Hypothalamus (tissue), 51 donors: ENCODE results near the gene ANKS1B.
A peak's percentile ranks its signal among the peaks of the same experiment; 100 is the strongest.

ENCODE experiments used
- DNase-seq, 51 donors: peaks; one replicate each; lab custom pipeline; 2025; lab: John Stamatoyannopoulos, UW

ANKS1B gene

GRCh38 chr12:99311373-99311772 is 673.4 kb downstream of the ANKS1B start:
- DNase-seq: no peak

DNA sequence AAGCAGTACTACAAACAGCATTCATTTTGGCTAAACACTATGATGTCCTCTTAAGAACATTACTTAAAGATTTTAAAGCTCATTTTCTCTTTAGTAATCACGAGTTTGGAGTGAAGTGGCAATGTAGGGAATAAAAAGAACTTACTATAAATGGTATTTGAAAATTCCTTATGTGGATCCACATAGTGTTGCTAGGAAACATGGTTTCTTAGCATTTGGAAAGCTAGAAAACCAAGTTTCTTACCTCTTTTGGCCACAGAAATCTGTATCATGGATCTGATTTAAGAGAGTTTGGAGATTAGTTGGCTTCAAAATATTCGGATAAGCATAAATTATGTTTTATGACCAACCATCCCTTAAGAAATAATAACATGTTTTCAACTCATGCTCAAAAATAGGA is 674.9 kb downstream of the ANKS1B start:
- DNase-seq: no peak

GRCh38 chr12:99302874-99303273 is 681.9 kb downstream of the ANKS1B start:
- DNase-seq: no peak

- DNase-seq: no peak
Measured at GRCh38 chr12:99287136-99287535, 697.6 kb downstream of the ANKS1B start.

DNA sequence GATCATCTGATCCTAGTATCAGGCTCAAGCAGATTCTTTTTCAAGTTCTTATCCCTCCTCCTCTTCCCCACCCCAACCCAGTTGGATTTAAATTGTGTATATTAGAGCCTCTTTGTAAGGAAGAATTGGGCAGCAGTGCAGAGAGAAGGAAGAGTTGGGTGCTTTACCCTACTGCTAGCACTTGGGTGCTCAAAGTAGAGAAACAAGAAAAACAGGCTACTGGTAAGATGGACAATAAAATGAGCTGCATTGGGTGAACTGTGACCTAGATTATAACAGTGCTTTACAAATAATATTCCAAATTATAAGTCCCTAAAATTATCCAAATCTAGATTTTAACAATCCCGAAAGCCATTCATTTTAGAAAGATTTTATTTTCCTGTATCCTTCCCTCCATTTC is 700.6 kb downstream of the ANKS1B start:
- DNase-seq: no peak

GRCh38 chr12:99282624-99283023 is 702.1 kb downstream of the ANKS1B start:
- no peak for DNase-seq

- DNase-seq: no peak
Measured at GRCh38 chr12:99282086-99282485, 702.6 kb downstream of the ANKS1B start.

GRCh38 chr12:99281277-99281676 is 703.5 kb downstream of the ANKS1B start:
- DNase-seq: no peak

- DNase-seq: no peak
Measured at GRCh38 chr12:99278899-99279298, 705.8 kb downstream of the ANKS1B start.

DNA sequence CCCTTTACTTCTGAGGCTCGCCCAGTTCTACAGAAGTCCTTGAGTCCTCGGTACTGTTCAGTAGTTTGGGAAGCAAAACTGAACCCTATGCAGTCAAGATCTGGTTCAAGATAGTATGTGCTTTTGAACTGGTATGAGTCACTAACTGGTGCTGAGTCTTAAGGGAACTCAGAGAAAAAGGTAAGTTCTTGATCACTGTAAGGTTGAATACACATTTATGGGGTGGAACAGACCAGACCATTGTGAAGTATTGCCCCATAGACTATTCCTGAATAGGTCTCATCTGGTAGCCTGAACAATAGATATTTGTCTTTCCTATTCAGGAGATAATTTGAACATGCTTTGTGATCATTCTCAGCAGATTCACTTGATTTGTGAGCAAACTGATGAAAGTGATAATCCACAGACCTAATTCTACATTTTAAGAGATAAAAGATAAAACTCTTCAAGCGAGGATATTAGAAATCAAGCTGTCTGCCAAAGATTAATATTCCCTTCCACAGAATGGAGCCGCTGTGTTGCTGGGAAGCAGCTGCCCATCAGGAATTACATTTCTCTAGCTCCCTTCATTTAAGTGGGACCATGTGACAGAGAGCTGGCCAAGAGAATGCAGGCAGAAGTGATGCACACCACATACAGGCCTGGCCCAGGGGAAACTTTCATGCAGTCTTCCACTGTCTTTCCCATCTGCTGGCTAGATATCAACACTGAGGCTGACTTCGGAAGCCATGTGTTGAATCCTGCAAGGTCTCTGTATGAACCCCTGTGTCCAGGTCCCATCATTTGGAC is 707.0 kb downstream of the ANKS1B start:
- no peak for DNase-seq

DNA sequence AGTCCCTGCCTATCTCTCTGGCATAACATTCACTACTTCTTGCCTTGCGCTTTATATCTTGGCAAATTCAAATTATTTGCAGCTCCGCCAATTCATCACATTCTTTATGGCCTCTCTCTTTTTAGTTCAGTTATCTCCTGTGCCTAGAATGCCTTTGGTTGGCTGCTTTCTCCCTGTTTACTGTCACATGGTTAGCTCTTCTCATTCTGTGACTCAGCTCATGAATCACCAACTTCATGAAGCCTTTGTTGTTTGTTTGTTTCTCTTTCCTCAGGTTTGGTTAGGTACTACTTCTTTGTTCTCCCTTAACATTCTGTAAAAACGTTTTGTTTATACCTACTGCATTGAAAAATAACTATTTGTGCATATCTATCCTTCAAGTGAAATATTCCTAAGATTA is 713.7 kb downstream of the ANKS1B start:
- DNase-seq: no peak

GRCh38 chr12:99267038-99267437 is 717.7 kb downstream of the ANKS1B start:
- DNase-seq: no peak

- DNase-seq: no peak
Measured at GRCh38 chr12:99265648-99266047, 719.1 kb downstream of the ANKS1B start.

- DNase-seq: no peak
Measured at GRCh38 chr12:99261256-99261655, 723.5 kb downstream of the ANKS1B start.

GRCh38 chr12:99260456-99260996 is 724.2 kb downstream of the ANKS1B start:
- DNase-seq: no peak

GRCh38 chr12:99259040-99259934 is 725.4 kb downstream of the ANKS1B start:
- DNase-seq: peak in 6 of 51 donors; percentile 0 to 12 (median 2)

DNA sequence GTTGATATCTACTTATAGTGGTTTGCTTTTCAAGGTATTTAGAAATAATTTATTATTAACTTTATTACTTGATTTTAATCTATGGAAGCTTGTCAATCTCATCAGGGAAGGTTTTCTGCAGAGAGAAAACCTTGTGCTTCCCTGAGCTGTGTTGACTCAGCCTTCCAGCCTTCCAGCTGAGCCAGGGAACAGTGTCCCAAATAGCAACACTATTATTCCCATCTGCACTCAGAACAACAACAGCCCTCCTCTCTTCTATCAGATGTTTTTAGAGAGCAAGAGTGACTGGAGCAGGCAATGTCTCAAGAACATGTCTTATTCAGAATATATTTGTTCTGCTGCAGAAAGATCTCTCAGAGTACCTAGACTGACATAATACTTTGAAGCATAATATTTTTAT is 727.1 kb downstream of the ANKS1B start:
- peak in 4 of 51 donors; percentile 1 to 6 (median 4) for DNase-seq

DNA sequence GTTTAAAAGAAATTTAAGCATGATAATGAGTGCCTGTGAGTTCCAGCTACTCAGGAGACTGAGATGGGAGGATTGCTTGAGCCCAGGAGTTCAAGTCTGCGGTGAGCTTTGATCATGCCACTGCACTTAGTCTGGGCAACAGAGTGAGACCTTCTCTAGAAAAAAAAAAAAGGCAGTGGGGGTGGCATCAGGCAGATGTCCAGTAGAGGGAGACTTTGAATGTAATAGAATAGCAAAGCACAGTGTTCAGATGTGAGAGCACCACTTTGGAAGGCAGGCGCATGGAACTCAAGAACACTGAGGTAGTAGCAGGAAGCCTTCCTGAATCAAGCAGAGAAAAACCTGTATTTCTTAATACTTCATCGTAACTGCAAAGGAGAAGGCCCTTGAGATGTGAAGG is 731.7 kb downstream of the ANKS1B start:
- DNase-seq: no peak

GRCh38 chr12:99250091-99250490 is 734.6 kb downstream of the ANKS1B start:
- no peak for DNase-seq

GRCh38 chr12:99249543-99249942 is 735.2 kb downstream of the ANKS1B start:
- DNase-seq: no peak

DNA sequence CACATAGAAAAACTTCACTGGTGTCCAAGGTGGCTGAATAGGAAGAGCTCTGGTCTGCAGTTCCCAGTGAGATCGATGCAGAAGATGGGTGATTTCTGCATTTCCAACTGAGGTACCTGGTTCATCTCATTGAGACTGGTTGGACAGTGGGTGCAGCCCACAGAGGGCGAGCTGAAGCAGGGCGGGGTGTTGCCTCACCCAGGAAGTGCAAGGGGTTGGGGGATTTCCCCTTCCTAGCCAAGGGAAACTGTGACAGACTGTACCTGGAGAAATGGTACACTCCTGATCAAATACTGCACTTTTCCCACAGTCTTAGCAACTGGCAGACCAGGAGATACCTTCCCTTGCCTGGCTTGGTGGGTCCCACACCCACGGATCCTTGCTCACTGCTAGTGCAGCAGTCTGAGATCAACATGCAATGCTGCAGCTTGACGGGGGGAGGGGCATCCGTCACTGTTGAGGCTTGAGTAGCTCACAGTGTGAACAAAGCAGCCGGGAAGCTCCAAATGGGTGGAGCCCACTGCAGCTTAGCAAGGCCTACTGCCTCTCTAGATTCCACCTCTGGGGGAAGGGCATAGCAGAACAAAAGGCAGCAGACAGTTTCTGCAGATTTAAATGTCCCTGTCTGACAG is 746.7 kb downstream of the ANKS1B start:
- DNase-seq: peak in 2 of 51 donors; percentile 5 to 9
